Adipose tissue (tissue), 3 donors: Measurements from ENCODE around the gene C19orf38. TPM values are rescaled to one million over a fixed set of nuclear protein-coding genes. Genes with fewer than 3 reads are reported as not detected.

Experiments
- H3K27ac ChIP-seq: one replicate; pipeline ENCODE4 v1.5.1; 2013; ENCODE audit warnings: low read depth, low read length
- WGBS, 3 donors: extraction: QIAGEN DNeasy Blood & Tissue Kit; methylation state at CpG; one replicate each; pipeline ENCODE4 v1.1.7; 2013; 5-methylcytosine and 5-hydroxymethylcytosine counted together
- polyA plus RNA-seq, 3 donors: library from polyadenylated mRNA; stranded (reverse); fragments of 200-250 nt; gene quantifications; one replicate each; pipeline ENCODE4 v1.2.3, GENCODE V29; 2013
- donor health status: healthy with polysubstance abuse.
- donor health status: Bipolar disorder and iron deficiency.
- donor health status: healthy.

C19orf38 gene
- 1 to 10 TPM; 1.4 to 6.6 (median 6.4) TPM for polyA plus RNA-seq

GRCh38 chr19:10848230-10848856, at the start of gene C19orf38:
C19orf38 (plus strand) TSS chr19:10848415; CDS start chr19:10848509, 94 bp downstream.
- H3K27ac ChIP-seq = no peak within 1 kb of the TSS
- 22 to 62% (median 40%) methylated on average over 14 of the region's 14 CpGs for WGBS, 3 donors

GRCh38 chr19:10800488-10800887, 47.7 kb upstream of the C19orf38 start:
- 58 to 75% (median 59%) methylated on average over 9 of the region's 9 CpGs for WGBS, 3 donors
- H3K27ac ChIP-seq = no peak overlapping the region

- no peak overlapping the region for H3K27ac ChIP-seq
- 95 to 97% (median 96%) methylated on average over 5 of the region's 5 CpGs for WGBS, 3 donors
Measured at GRCh38 chr19:10802479-10802878, 45.7 kb upstream of the C19orf38 start.

- 97 to 99% (median 97%) methylated on average over 9 of the region's 9 CpGs for WGBS, 3 donors
- no peak overlapping the region for H3K27ac ChIP-seq
Measured at GRCh38 chr19:10803252-10803651, 45.0 kb upstream of the C19orf38 start.

GRCh38 chr19:10805065-10805757, 43.0 kb upstream of the C19orf38 start:
- H3K27ac ChIP-seq = no peak overlapping the region
- 67 to 91% (median 78%) methylated on average over 11 of the region's 11 CpGs for WGBS, 3 donors

- 80 to 95% (median 89%) methylated on average over 11 of the region's 11 CpGs for WGBS, 3 donors
Measured at GRCh38 chr19:10805758-10806247, 42.4 kb upstream of the C19orf38 start.

GRCh38 chr19:10808937-10809649, 39.1 kb upstream of the C19orf38 start:
- WGBS, 3 donors = 71 to 82% (median 73%) methylated on average over 10 of the region's 10 CpGs
- no peak overlapping the region for H3K27ac ChIP-seq

More at GRCh38 chr19:10805758-10806247, 42.4 kb upstream of the C19orf38 start:
- no peak overlapping the region for H3K27ac ChIP-seq

- H3K27ac ChIP-seq = no peak overlapping the region
- 60 to 84% (median 69%) methylated on average over 15 of the region's 15 CpGs for WGBS, 3 donors
Measured at GRCh38 chr19:10809651-10810285, 38.4 kb upstream of the C19orf38 start.

- WGBS, 3 donors = 85 to 92% (median 88%) methylated on average over 17 of the region's 17 CpGs
- no peak overlapping the region for H3K27ac ChIP-seq
Measured at GRCh38 chr19:10811391-10812111, 36.7 kb upstream of the C19orf38 start.

GRCh38 chr19:10812196-10812595, 36.0 kb upstream of the C19orf38 start:
- 90 to 96% (median 94%) methylated on average over 19 of the region's 19 CpGs for WGBS, 3 donors
- H3K27ac ChIP-seq = no peak overlapping the region

GRCh38 chr19:10812902-10813404, 35.3 kb upstream of the C19orf38 start:
- 43 to 78% (median 44%) methylated on average over 9 of the region's 9 CpGs for WGBS, 3 donors

GRCh38 chr19:10815007-10815536, 33.1 kb upstream of the C19orf38 start:
- WGBS, 3 donors = 83 to 98% (median 84%) methylated on average over 9 of the region's 9 CpGs
- no peak overlapping the region for H3K27ac ChIP-seq

More at GRCh38 chr19:10812902-10813404, 35.3 kb upstream of the C19orf38 start:
- H3K27ac ChIP-seq = peak overlapping the region; percentile 29

GRCh38 chr19:10815969-10816644, 32.1 kb upstream of the C19orf38 start:
- 80 to 93% (median 86%) methylated on average over 21 of the region's 21 CpGs for WGBS, 3 donors
- H3K27ac ChIP-seq = no peak overlapping the region

- WGBS, 3 donors = 53 to 81% (median 74%) methylated on average over 11 of the region's 11 CpGs
- H3K27ac ChIP-seq = no peak overlapping the region
Measured at GRCh38 chr19:10816691-10817090, 31.5 kb upstream of the C19orf38 start.

- 57 to 84% (median 75%) methylated on average over 42 of the region's 42 CpGs for WGBS, 3 donors
- no peak overlapping the region for H3K27ac ChIP-seq
Measured at GRCh38 chr19:10817291-10818038, 30.8 kb upstream of the C19orf38 start.

GRCh38 chr19:10818301-10819123, 29.7 kb upstream of the C19orf38 start:
- peak overlapping the region; percentile 56 for H3K27ac ChIP-seq
- 86 to 97% (median 90%) methylated on average over 18 to 19 of the region's 19 CpGs for WGBS, 3 donors
